Measurements from ENCODE around the gene OR9Q1. TPM values are rescaled to one million over a fixed set of nuclear protein-coding genes. Genes with fewer than 3 reads are reported as not detected.

The OR9Q1 gene
- total and polyA plus RNA-seq, 2 experiments from 2014 or later, result not detected

GRCh38 chr11:57979532-57980079 lies 44.1 kb upstream of the OR9Q1 start:
- Histone ChIP-seq H3K36me3 (ENCODE audit: insufficient read depth) (no peaks in the 10 kb centered on the region), H4K20me1 (replicated peaks; ENCODE audit: insufficient read depth) (no peaks in the 10 kb centered on the region), H3K27ac (ENCODE audit: low read depth) (no peak overlapping the region), H3K27me3 (ENCODE audit: insufficient read depth) (no peaks in the 10 kb centered on the region), H2AFZ (no peak overlapping the region), H3K4me1 (ENCODE audit: insufficient read depth) (no peaks in the 10 kb centered on the region), H3K79me2 (replicated peaks; ENCODE audit: insufficient read depth) (no peaks in the 10 kb centered on the region), H3K4me3 (no peak overlapping the region), H3K9me2 (ENCODE audit: insufficient read depth) (peaks cover 10% of the 10 kb centered on the region), H3K4me2 (no peak overlapping the region), H3F3A (replicated peaks; ENCODE audit: low read depth) (no peaks in the 10 kb centered on the region)
- Mint-ChIP-seq H3K9me3 (no peaks in the 10 kb centered on the region), H3K27ac (no peak overlapping the region), H3K4me3 (no peak overlapping the region), H3K27me3 (ENCODE audit: insufficient read depth, low read depth, poor library complexity) (peaks cover 1% of the 10 kb centered on the region), H3K4me1 (peaks cover 11% of the 10 kb centered on the region; the same call in 1 of the 3 replicates), H3K36me3 (ENCODE audit: low read depth) (no peaks in the 10 kb centered on the region)
- ATAC-seq (no peak), DNase-seq (ENCODE audit: low spot score) (no peak)
- no peak for TF ChIP-seq NANOG (IDR thresholded peaks at IDR 0.05; ENCODE audit: borderline replicate concordance)
- TF ChIP-seq STAT1 (IDR thresholded peaks at IDR 0.05; ENCODE audit: unreplicated experiment), result no peak
- TF ChIP-seq JUNB (IDR thresholded peaks at IDR 0.05; ENCODE audit: unreplicated experiment), result no peak
- no peak for TF ChIP-seq CTCF (conservative IDR thresholded peaks at IDR 0.05; ENCODE audit: low read depth in 2 of 2)
- no peak for TF ChIP-seq EZH2 (IDR thresholded peaks at IDR 0.05; ENCODE audit: low read depth, unreplicated experiment)
- TF ChIP-seq ZNF462 (CRISPR knock-in tag; IDR thresholded peaks at IDR 0.05), result no peak
- no peak for TF ChIP-seq EZH2phosphoT487 (IDR thresholded peaks at IDR 0.05; ENCODE audit: unreplicated experiment)
- TF ChIP-seq CREB1 (CRISPR knock-in tag; IDR thresholded peaks at IDR 0.05; ENCODE audit: low read depth), result no peak
- TF ChIP-seq ZNF114 (CRISPR knock-in tag; IDR thresholded peaks at IDR 0.05), result no peak
- no peak for TF ChIP-seq ZNF331 (CRISPR knock-in tag; IDR thresholded peaks at IDR 0.05; ENCODE audit: low read depth)
- TF ChIP-seq REST (IDR thresholded peaks at IDR 0.05; ENCODE audit: unreplicated experiment), result no peak
- no peak for TF ChIP-seq ETS1 (IDR thresholded peaks at IDR 0.05)
- TF ChIP-seq POLR2AphosphoS5 (IDR thresholded peaks at IDR 0.05; ENCODE audit: low read depth), result no peak

Data from GM23338 (cell line).